RKO (cell line): Measurements from ENCODE around the gene ING4.

Source experiments
- DNase-seq: peaks from one replicate; pipeline ENCODE4 v3.0.0-alpha.2; 2016; ENCODE audit warnings: low spot score

Gene ING4

GRCh38 chr12:6635856-6636531 is 26.9 kb downstream of the ING4 start, which contains the start of gene LPAR5:
TSS of gene LPAR5 (minus strand) at chr12:6635959. CDS start at chr12:6621248, 14,711 bp downstream.
- DNase-seq: no peak

GRCh38 chr12:6635375-6635855 is 27.5 kb downstream of the ING4 start:
- no peak for DNase-seq

- no peak for DNase-seq
Observed at GRCh38 chr12:6632026-6632983, 30.6 kb downstream of the ING4 start.

- DNase-seq: no peak
Observed at GRCh38 chr12:6631549-6631961, 31.4 kb downstream of the ING4 start.

- no peak for DNase-seq
Observed at GRCh38 chr12:6630736-6631135, 32.2 kb downstream of the ING4 start.

GRCh38 chr12:6627616-6628015 is 35.3 kb downstream of the ING4 start:
- DNase-seq: no peak

- no peak for DNase-seq
Observed at GRCh38 chr12:6626654-6627283, 36.1 kb downstream of the ING4 start.

GRCh38 chr12:6620885-6621274 is 42.0 kb downstream of the ING4 start:
- DNase-seq: no peak

GRCh38 chr12:6620137-6620884 is 42.6 kb downstream of the ING4 start:
- no peak for DNase-seq

- DNase-seq: no peak
Observed at GRCh38 chr12:6618483-6619225, 44.3 kb downstream of the ING4 start.

GRCh38 chr12:6615802-6616201 is 47.1 kb downstream of the ING4 start:
- DNase-seq: no peak

- DNase-seq: no peak
Observed at GRCh38 chr12:6614513-6615172, 48.3 kb downstream of the ING4 start.

GRCh38 chr12:6613776-6614512 is 49.0 kb downstream of the ING4 start:
- peak; percentile 48 for DNase-seq

- no peak for DNase-seq
Observed at GRCh38 chr12:6613015-6613775, 49.7 kb downstream of the ING4 start.

- no peak for DNase-seq
Observed at GRCh38 chr12:6612652-6613014, 50.3 kb downstream of the ING4 start.

GRCh38 chr12:6612247-6612646 is 50.7 kb downstream of the ING4 start:
- DNase-seq: no peak

GRCh38 chr12:6608592-6609281 is 54.2 kb downstream of the ING4 start:
- DNase-seq: no peak
